T-helper 9 cell (primary cell): Measurements from ENCODE around the gene PPP1R13B.

Source experiments
- DNase-seq: peaks from one replicate; pipeline ENCODE4 v3.0.0-alpha.2; 2020

The PPP1R13B gene

GRCh38 chr14:103739466-103739792 lies 107.9 kb downstream of the PPP1R13B start:
- DNase-seq, result no peak

GRCh38 chr14:103738701-103739451 lies 108.5 kb downstream of the PPP1R13B start:
- no peak for DNase-seq

- no peak for DNase-seq
These were observed 109.2 kb downstream of the PPP1R13B start for GRCh38 chr14:103738166-103738565.

- no peak for DNase-seq
These were observed 109.8 kb downstream of the PPP1R13B start for GRCh38 chr14:103737432-103738045.

- DNase-seq, result no peak
These were observed 110.6 kb downstream of the PPP1R13B start for GRCh38 chr14:103736546-103737431.

- no peak for DNase-seq
These were observed 111.4 kb downstream of the PPP1R13B start for GRCh38 chr14:103735815-103736545.

- no peak for DNase-seq
These were observed 111.9 kb downstream of the PPP1R13B start for GRCh38 chr14:103735439-103735814.

GRCh38 chr14:103735022-103735421 lies 112.4 kb downstream of the PPP1R13B start:
- no peak for DNase-seq

- no peak for DNase-seq
These were observed 113.1 kb downstream of the PPP1R13B start for GRCh38 chr14:103734081-103734888.

GRCh38 chr14:103733651-103734050 lies 113.7 kb downstream of the PPP1R13B start:
- DNase-seq, result no peak

- no peak for DNase-seq
These were observed 114.3 kb downstream of the PPP1R13B start for GRCh38 chr14:103732868-103733620.

GRCh38 chr14:103731916-103732867 lies 115.2 kb downstream of the PPP1R13B start:
- no peak for DNase-seq

- no peak for DNase-seq
These were observed 115.9 kb downstream of the PPP1R13B start for GRCh38 chr14:103731481-103731880.

GRCh38 chr14:103730490-103731035 lies 116.8 kb downstream of the PPP1R13B start:
- DNase-seq, result no peak

- DNase-seq, result no peak
These were observed 117.6 kb downstream of the PPP1R13B start for GRCh38 chr14:103729496-103730448.

GRCh38 chr14:103728721-103729120 lies 118.7 kb downstream of the PPP1R13B start:
- no peak for DNase-seq

- DNase-seq, result no peak
These were observed 119.2 kb downstream of the PPP1R13B start for GRCh38 chr14:103728141-103728540.

- no peak for DNase-seq
These were observed 119.9 kb downstream of the PPP1R13B start for GRCh38 chr14:103727313-103727980.
